Parathyroid adenoma (tissue), 2 donors: ENCODE data around the gene WWOX.

Experiments used
- H2AFZ ChIP-seq: fragments of 300-600 bp; sonication (generic); one replicate; pipeline ENCODE4 v1.7.0; 2017; ENCODE audit warnings: antibody characterized with exemption, mild to moderate bottlenecking
- H3K27ac ChIP-seq: fragments of 300-600 bp; sonication (generic); one replicate; pipeline ENCODE4 v1.7.0; 2017
- H3K27me3 ChIP-seq: fragments of 300-600 bp; sonication (generic); one replicate; pipeline ENCODE4 v1.7.0; 2017; ENCODE audit warnings: low read length; ENCODE audit not compliant: control insufficient read depth, insufficient read depth
- H3K36me3 ChIP-seq: fragments of 300-600 bp; sonication (generic); one replicate; pipeline ENCODE4 v1.7.0; 2017; ENCODE audit warnings: low read length; ENCODE audit not compliant: control insufficient read depth, insufficient read depth
- H3K4me1 ChIP-seq: fragments of 300-600 bp; sonication (generic); one replicate; pipeline ENCODE4 v1.7.0; 2017; ENCODE audit warnings: control low read depth
- H3K4me2 ChIP-seq: fragments of 300-600 bp; sonication (generic); one replicate; pipeline ENCODE4 v1.7.0; 2017; ENCODE audit warnings: low read length
- H3K4me3 ChIP-seq: fragments of 300-600 bp; sonication (generic); one replicate; pipeline ENCODE4 v1.7.0; 2017; ENCODE audit warnings: low read depth, low read length
- H3K79me2 ChIP-seq: fragments of 300-600 bp; sonication (generic); one replicate; pipeline ENCODE4 v1.7.0; 2017; ENCODE audit warnings: control low read depth
- H3K9ac ChIP-seq: fragments of 300-600 bp; sonication (generic); one replicate; pipeline ENCODE4 v1.7.0; 2017; ENCODE audit warnings: mild to moderate bottlenecking
- H3K9me3 ChIP-seq: fragments of 300-600 bp; sonication (generic); one replicate; pipeline ENCODE4 v1.7.0; 2017; ENCODE audit warnings: low read length; ENCODE audit not compliant: control insufficient read depth
- CTCF ChIP-seq: fragments of 300-600 bp; sonication (generic); IDR thresholded peaks from one replicate; pipeline ENCODE4 v1.7.0; 2017; ENCODE audit warnings: antibody characterized with exemption, mild to moderate bottlenecking
- donor health status: primary hyperparathyroidism.

WWOX gene

GRCh38 chr16:79021991-79022630 lies 922.7 kb downstream of the WWOX start:
- Histone ChIP-seq H2AFZ (no peak overlapping the region), H3K79me2 (no peaks in the 10 kb centered on the region), H3K4me2 (no peak overlapping the region), H3K36me3 (no peaks in the 10 kb centered on the region), H3K27me3 (no peaks in the 10 kb centered on the region), H3K27ac (no peak overlapping the region), H3K4me3 (no peak overlapping the region), H3K9me3 (no peaks in the 10 kb centered on the region), H3K9ac (no peak overlapping the region), H3K4me1 (no peaks in the 10 kb centered on the region)
- TF ChIP-seq CTCF = no peak

GRCh38 chr16:79026117-79026516 lies 926.7 kb downstream of the WWOX start:
- H3K4me2 ChIP-seq = no peak overlapping the region

GRCh38 chr16:79036541-79036940 lies 937.1 kb downstream of the WWOX start:
- Histone ChIP-seq H3K36me3 (no peaks in the 10 kb centered on the region), H3K27me3 (no peaks in the 10 kb centered on the region), H3K4me1 (no peaks in the 10 kb centered on the region), H3K4me2 (no peak overlapping the region), H2AFZ (no peak overlapping the region), H3K79me2 (no peaks in the 10 kb centered on the region), H3K9ac (no peak overlapping the region), H3K9me3 (no peaks in the 10 kb centered on the region), H3K4me3 (no peak overlapping the region), H3K27ac (no peak overlapping the region)
- no peak for TF ChIP-seq CTCF

More at GRCh38 chr16:79026117-79026516, 926.7 kb downstream of the WWOX start:
- Histone ChIP-seq H3K27me3 (no peaks in the 10 kb centered on the region), H3K9me3 (no peaks in the 10 kb centered on the region), H3K9ac (no peak overlapping the region), H3K79me2 (no peaks in the 10 kb centered on the region), H3K4me1 (no peaks in the 10 kb centered on the region), H2AFZ (no peak overlapping the region), H3K36me3 (no peaks in the 10 kb centered on the region), H3K4me3 (no peak overlapping the region), H3K27ac (no peak overlapping the region)
- TF ChIP-seq CTCF = no peak

GRCh38 chr16:79037521-79038373 lies 938.3 kb downstream of the WWOX start:
- Histone ChIP-seq H3K27me3 (no peaks in the 10 kb centered on the region), H3K9ac (no peak overlapping the region), H3K27ac (no peak overlapping the region), H3K4me1 (no peaks in the 10 kb centered on the region), H3K79me2 (no peaks in the 10 kb centered on the region), H3K4me2 (no peak overlapping the region), H3K9me3 (no peaks in the 10 kb centered on the region), H2AFZ (no peak overlapping the region), H3K36me3 (no peaks in the 10 kb centered on the region), H3K4me3 (no peak overlapping the region)
- no peak for TF ChIP-seq CTCF
